H9 (cell line): ENCODE results near the gene NXT1. TPM values are rescaled to one million over a fixed set of nuclear protein-coding genes. Genes with fewer than 3 reads are reported as not detected.

Experiments
- DNase-seq: peaks from one replicate; pipeline ENCODE4 v3.0.0-alpha.2; 2017
- H2AFZ ChIP-seq: one replicate; pipeline ENCODE4 v1.6.1; 2013; ENCODE audit warnings: mild to moderate bottlenecking, low read length, control low read depth, moderate library complexity
- H2AK5ac ChIP-seq: 2 replicates; pipeline ENCODE4 v1.6.1; 2013; ENCODE audit warnings: low read length, control low read depth, mixed read lengths; ENCODE audit not compliant: insufficient read length
- H2BK120ac ChIP-seq: one replicate; pipeline ENCODE4 v1.6.1; 2013; ENCODE audit warnings: low read depth, mild to moderate bottlenecking, low read length, control low read depth, inconsistent platforms; ENCODE audit not compliant: poor library complexity, severe bottlenecking
- H2BK12ac ChIP-seq: 2 replicates; pipeline ENCODE4 v1.6.1; 2013; ENCODE audit warnings: low read length, control low read depth, mixed read lengths, low read depth; ENCODE audit not compliant: insufficient read length
- H2BK15ac ChIP-seq: 2 replicates; pipeline ENCODE4 v1.6.1; 2013; ENCODE audit warnings: low read depth, low read length, control low read depth
- H2BK20ac ChIP-seq: one replicate; pipeline ENCODE4 v1.6.1; 2013; ENCODE audit warnings: low read depth, mild to moderate bottlenecking, low read length, control low read depth, inconsistent platforms; ENCODE audit not compliant: poor library complexity, severe bottlenecking
- H2BK5ac ChIP-seq: 2 replicates; pipeline ENCODE4 v1.6.1; 2013; ENCODE audit warnings: low read length, control low read depth, mixed read lengths; ENCODE audit not compliant: insufficient read length
- H3K14ac ChIP-seq: 2 replicates; pipeline ENCODE4 v1.6.1; 2013; ENCODE audit warnings: low read length, control low read depth; ENCODE audit not compliant: insufficient read depth
- H3K18ac ChIP-seq: 2 replicates; pipeline ENCODE4 v1.6.1; 2013; ENCODE audit warnings: low read depth, mild to moderate bottlenecking, mixed read lengths, low read length, control low read depth; ENCODE audit not compliant: insufficient read length
- H3K23ac ChIP-seq: 2 replicates; pipeline ENCODE4 v1.6.1; 2013; ENCODE audit warnings: low read length, control low read depth, mixed read lengths, low read depth; ENCODE audit not compliant: insufficient read length
- H3K23me2 ChIP-seq: 2 replicates; pipeline ENCODE4 v1.6.1; 2013; ENCODE audit warnings: low read depth, mild to moderate bottlenecking, mixed read lengths, low read length, control low read depth; ENCODE audit not compliant: insufficient read length, poor library complexity, severe bottlenecking
- H3K27ac ChIP-seq: 2 replicates; pipeline ENCODE4 v1.5.1; 2013; ENCODE audit warnings: low read length, control low read depth, mixed read lengths, low read depth; ENCODE audit not compliant: insufficient read length
- H3K27me3 ChIP-seq: 2 replicates; pipeline ENCODE4 v1.6.1; 2013; ENCODE audit warnings: low read length, control low read depth, inconsistent platforms; ENCODE audit not compliant: insufficient read depth
- H3K4ac ChIP-seq: 2 replicates; pipeline ENCODE4 v1.6.1; 2013; ENCODE audit warnings: low read depth, mild to moderate bottlenecking, control low read depth, inconsistent platforms, low read length, moderate library complexity
- H3K4me1 ChIP-seq: 2 replicates; pipeline ENCODE4 v1.6.1; 2013; ENCODE audit warnings: low read length, control low read depth, inconsistent platforms; ENCODE audit not compliant: insufficient read depth
- H3K4me2 ChIP-seq: 2 replicates; pipeline ENCODE4 v1.6.1; 2013; ENCODE audit warnings: low read length, control low read depth, mixed read lengths; ENCODE audit not compliant: insufficient read length, insufficient read depth
- H3K56ac ChIP-seq: 2 replicates; pipeline ENCODE4 v1.6.1; 2013; ENCODE audit warnings: low read depth, mild to moderate bottlenecking, mixed read lengths, low read length, control low read depth; ENCODE audit not compliant: insufficient read length
- H3K79me1 ChIP-seq: 2 replicates; pipeline ENCODE4 v1.6.1; 2013; ENCODE audit warnings: low read depth, mild to moderate bottlenecking, moderate library complexity, low read length, control low read depth, inconsistent platforms; ENCODE audit not compliant: insufficient read depth, poor library complexity, severe bottlenecking
- H3K79me2 ChIP-seq: 2 replicates; pipeline ENCODE4 v1.6.1; 2013; ENCODE audit warnings: low read length, control low read depth, inconsistent platforms; ENCODE audit not compliant: insufficient read depth
- H3K9ac ChIP-seq: 2 replicates; pipeline ENCODE4 v1.6.1; 2013; ENCODE audit warnings: low read length, control low read depth, mixed read lengths; ENCODE audit not compliant: insufficient read length; ENCODE audit errors: extremely low read depth
- H3K9me3 ChIP-seq: one replicate; pipeline ENCODE4 v1.6.1; 2013; ENCODE audit warnings: low read depth, low read length, inconsistent platforms; ENCODE audit not compliant: control insufficient read depth
- H3T11ph ChIP-seq: one replicate; pipeline ENCODE4 v1.6.1; 2013; ENCODE audit warnings: mild to moderate bottlenecking, low read length, control low read depth, inconsistent platforms
- H4K20me1 ChIP-seq: one replicate; pipeline ENCODE4 v1.6.1; 2013; ENCODE audit not compliant: control insufficient read depth, insufficient read length, insufficient read depth
- H4K5ac ChIP-seq: 2 replicates; pipeline ENCODE4 v1.6.1; 2013; ENCODE audit warnings: low read depth, mild to moderate bottlenecking, mixed read lengths, low read length, control low read depth; ENCODE audit not compliant: insufficient read length
- H4K8ac ChIP-seq: replicated peaks from 2 replicates; pipeline ENCODE4 v1.6.1; 2013; ENCODE audit warnings: low read length, control low read depth, mixed read lengths, low read depth; ENCODE audit not compliant: insufficient read length
- H4K91ac ChIP-seq: 2 replicates; pipeline ENCODE4 v1.6.1; 2013; ENCODE audit warnings: low read depth, mild to moderate bottlenecking, moderate library complexity, mixed read lengths, low read length, control low read depth; ENCODE audit not compliant: insufficient read length
- H3K27ac Mint-ChIP-seq, 3 experiments: 2 replicates in 2 of 3; 3 replicates in 1 of 3; pipeline ENCODE4 v1.8.0; 2020 to 2021; ENCODE audit warnings: mixed read lengths in 3 of 3, mild to moderate bottlenecking in 1 of 3, moderate library complexity in 1 of 3
- H3K27me3 Mint-ChIP-seq: 2 replicates; pipeline ENCODE4 v1.8.0; 2021; ENCODE audit warnings: low read depth, mild to moderate bottlenecking, moderate library complexity, mixed read lengths
- H3K36me3 Mint-ChIP-seq, 3 experiments: 2 replicates in 2 of 3; 3 replicates in 1 of 3; pipeline ENCODE4 v1.8.0; 2020 to 2021; ENCODE audit warnings: low read depth in 3 of 3, mixed read lengths in 3 of 3; ENCODE audit not compliant: insufficient read depth in 1 of 3
- H3K4me1 Mint-ChIP-seq, 2 experiments: 2 replicates each; pipeline ENCODE4 v1.8.0; 2020; ENCODE audit warnings: mixed read lengths in 2 of 2
- H3K4me3 Mint-ChIP-seq, 2 experiments: 2 replicates in 1 of 2; 3 replicates in 1 of 2; pipeline ENCODE4 v1.8.0; 2020 to 2021; ENCODE audit warnings: mild to moderate bottlenecking in 2 of 2, mixed read lengths in 2 of 2, moderate library complexity in 1 of 2
- H3K9me3 Mint-ChIP-seq, 2 experiments: 2 replicates in 1 of 2; 3 replicates in 1 of 2; pipeline ENCODE4 v1.8.0; 2020; ENCODE audit warnings: mild to moderate bottlenecking in 2 of 2, mixed read lengths in 2 of 2, moderate library complexity in 1 of 2
- CTCF ChIP-seq: fragments of 200-600 bp; sonication (generic); conservative IDR thresholded peaks from 3 replicates; pipeline ENCODE4 v1.8.0; 2021; ENCODE audit warnings: antibody characterized with exemption, mild to moderate bottlenecking
- WGBS: extraction: QIAGEN DNeasy Blood & Tissue Kit; methylation state at CpG from one replicate; pipeline ENCODE4 v1.1.7; 2013; ENCODE audit warnings: missing lambda C conversion rate, low lambda C conversion rate, mixed read lengths; ENCODE audit not compliant: insufficient read length; ENCODE audit errors: extremely low coverage; 5-methylcytosine and 5-hydroxymethylcytosine counted together
- total RNA-seq: library from RNA; stranded (reverse); gene quantifications from 2 replicates; pipeline ENCODE4 v1.2.1, GENCODE V29; 2021

Gene NXT1
- total RNA-seq, 1 experiment from 2014 or later, result 25.5 TPM

GRCh38 chr20:23308024-23308423, 42.6 kb upstream of the NXT1 start:
- H3K4me3 Mint-ChIP-seq, result no peak overlapping the region
- Histone ChIP-seq H2BK120ac (no peak overlapping the region), H3K27me3 (no peaks in the 10 kb centered on the region), H3K79me1 (no peaks in the 10 kb centered on the region), H3K9ac (no peak overlapping the region), H3K9me3 (no peaks in the 10 kb centered on the region), H2AK5ac (no peak overlapping the region), H3K4me2 (no peak overlapping the region), H4K8ac (no peak overlapping the region), H3T11ph (no peak overlapping the region), H3K56ac (no peak overlapping the region), H2BK5ac (no peak overlapping the region), H2BK15ac (no peak overlapping the region), H3K27ac (no peak overlapping the region), H3K18ac (no peak overlapping the region), H3K23me2 (no peaks in the 10 kb centered on the region), H2BK20ac (no peak overlapping the region), H3K4ac (no peak overlapping the region), H4K91ac (no peak overlapping the region), H4K20me1 (no peaks in the 10 kb centered on the region), H2AFZ (no peak overlapping the region), H3K14ac (no peak overlapping the region), H2BK12ac (no peak overlapping the region), H4K5ac (no peak overlapping the region), H3K79me2 (no peaks in the 10 kb centered on the region), H3K4me1 (no peaks in the 10 kb centered on the region), H3K23ac (no peak overlapping the region)
- H3K9me3 Mint-ChIP-seq, result peaks cover 0 to 2% of the 10 kb centered on the region in 2 experiments; a peak in 2 of 5 replicates
- H3K36me3 Mint-ChIP-seq, result no peaks in the 10 kb centered on the region; a peak in 2 of 7 replicates
- WGBS, result no CpG with 5 or more reads among the region's 3 CpGs
- TF ChIP-seq CTCF, result no peak
- peaks cover 14% of the 10 kb centered on the region for H3K27me3 Mint-ChIP-seq
- H3K27ac Mint-ChIP-seq, result no peak overlapping the region
- no peaks in the 10 kb centered on the region for H3K4me1 Mint-ChIP-seq
- DNase-seq, result no peak
